GM12892 (cell line): ENCODE data around the gene SPON1.

Source experiments
- POLR2A ChIP-seq: IDR thresholded peaks from 2 replicates; pipeline ENCODE4 v1.6.1; 2011; ENCODE audit warnings: low read depth, low read length, control low read depth
- POLR2AphosphoS5 ChIP-seq: IDR thresholded peaks from 2 replicates; pipeline ENCODE4 v1.6.1; 2011; ENCODE audit warnings: low read depth, low read length, control low read depth
- TAF1 ChIP-seq: IDR thresholded peaks from 2 replicates; pipeline ENCODE4 v1.6.1; 2011; ENCODE audit warnings: low read depth, mild to moderate bottlenecking, control low read depth, low read length, borderline replicate concordance

DNA sequence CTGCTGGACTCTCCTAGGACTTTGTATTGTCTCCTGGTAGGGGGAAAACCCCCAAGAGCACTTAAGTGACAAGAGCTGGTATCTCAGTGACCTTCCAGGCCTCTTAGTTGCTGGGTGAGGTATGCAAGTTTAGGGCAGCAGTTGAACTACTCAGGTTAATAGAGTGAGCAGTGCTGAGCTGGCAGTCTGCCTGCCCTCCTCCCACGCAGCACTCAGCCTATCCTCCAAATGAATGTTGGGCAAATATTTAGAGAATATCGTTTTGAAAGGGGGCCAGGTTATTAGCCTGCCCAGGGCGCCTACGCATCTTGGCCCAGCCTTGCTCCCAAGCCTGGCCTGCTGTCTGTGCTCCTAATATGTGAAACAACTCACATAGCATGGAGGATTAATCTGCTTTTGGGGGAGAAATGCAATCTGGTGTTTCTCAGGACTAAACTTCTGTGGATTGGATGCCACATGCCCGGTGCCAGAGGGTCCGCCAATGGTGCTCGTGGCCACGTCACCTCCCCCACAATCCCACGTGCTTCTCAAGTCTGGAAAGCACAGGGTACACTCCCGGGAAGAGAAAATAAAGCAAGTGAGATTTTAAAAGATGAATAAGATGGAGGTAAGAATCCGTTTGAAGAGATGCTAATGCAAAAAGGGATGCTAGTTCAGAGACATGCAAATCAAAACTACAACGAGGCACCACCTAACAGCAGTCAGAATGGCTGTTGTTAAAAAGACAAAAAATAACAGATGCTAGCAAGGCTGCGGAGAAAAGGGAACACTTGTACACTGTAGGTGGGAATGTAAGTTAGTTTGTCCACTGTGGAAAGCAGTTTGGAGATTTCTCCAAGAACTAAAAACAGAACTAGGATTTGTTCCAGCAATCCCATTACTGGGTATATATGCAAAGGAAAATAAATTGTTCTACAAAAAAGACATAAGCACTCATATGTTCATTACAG lies 67.7 kb downstream of the SPON1 start:
- TF ChIP-seq POLR2A (no peak), TAF1 (no peak), POLR2AphosphoS5 (no peak)
